Aorta (tissue), 5 donors: ENCODE measurements around the gene ARID4B. TPM values are rescaled to one million over a fixed set of nuclear protein-coding genes. Genes with fewer than 3 reads are reported as not detected.
"Not testable (repeated sequence)": the region's sequence is repeated elsewhere in the genome, so short reads cannot be mapped to it uniquely, and the experiment has no call there.

Experiments used
- ATAC-seq: fragments of 200-7000 bp; cut with Tn5 transposase; one replicate; pipeline ENCODE4 v1.9.1; 2022; ENCODE audit warnings: moderate library complexity; ENCODE audit not compliant: low FRiP score
- DNase-seq, 2 donors: peaks; one replicate each; pipeline ENCODE4 v3.0.0-alpha.2; 2020
- H3K27ac ChIP-seq, 2 donors: one replicate each; pipeline ENCODE4 v1.5.1; 2013; ENCODE audit warnings: low read length in 2 of 2, mild to moderate bottlenecking in 2 of 2, moderate library complexity in 2 of 2, control low read depth in 1 of 2, inconsistent platforms in 1 of 2, low read depth in 1 of 2
- H3K27me3 ChIP-seq, 2 donors: one replicate each; pipeline ENCODE4 v1.6.1; 2013; ENCODE audit warnings: control low read depth in 1 of 2, low read length in 1 of 2, mild to moderate bottlenecking in 1 of 2, moderate library complexity in 1 of 2; ENCODE audit not compliant: insufficient read depth in 2 of 2, control insufficient read depth in 1 of 2
- H3K36me3 ChIP-seq, 2 donors: one replicate each; pipeline ENCODE4 v1.6.1; 2013; ENCODE audit warnings: control low read depth in 1 of 2, low read length in 1 of 2, mild to moderate bottlenecking in 1 of 2; ENCODE audit not compliant: insufficient read depth in 2 of 2, control insufficient read depth in 1 of 2
- H3K4me1 ChIP-seq, 2 donors: one replicate each; pipeline ENCODE4 v1.6.1; 2013; ENCODE audit warnings: low read length in 2 of 2, control low read depth in 1 of 2, mild to moderate bottlenecking in 1 of 2, moderate library complexity in 1 of 2; ENCODE audit not compliant: insufficient read depth in 2 of 2, control insufficient read depth in 1 of 2
- H3K4me3 ChIP-seq, 2 donors: one replicate each; pipeline ENCODE4 v1.5.1; 2013; ENCODE audit warnings: low read length in 2 of 2, control low read depth in 1 of 2, mild to moderate bottlenecking in 1 of 2
- H3K9me3 ChIP-seq: one replicate; pipeline ENCODE4 v1.6.1; 2013; ENCODE audit warnings: mild to moderate bottlenecking, low read length; ENCODE audit not compliant: control insufficient read depth
- WGBS, 2 donors: extraction: QIAGEN DNeasy Blood & Tissue Kit; methylation state at CpG; one replicate each; pipeline ENCODE4 v1.1.7; 2013; 5-methylcytosine and 5-hydroxymethylcytosine counted together
- intact Hi-C, 2 donors: fragments of 100-400 bp; cut with DNase I; formaldehyde crosslinking; loops; one replicate each; pipeline versions ENCODE4 v1.14.2 to v1.15.0; 2022
- polyA plus RNA-seq, 2 donors: library from polyadenylated mRNA; stranded (reverse); fragments of 200-250 nt; gene quantifications; one replicate each; pipeline ENCODE4 v1.2.3, GENCODE V29; 2013
- total RNA-seq, 2 donors: library from RNA; stranded (reverse); fragmentation: NEBNext Ultra II Directional; extraction: Animal tissue kit (Norgen Biotek cat#: 25700); gene quantifications; one replicate each; pipeline ENCODE4 v1.2.1, GENCODE V29; 2021
- donor health status: healthy with polysubstance abuse.
- donor health status: Bipolar disorder and iron deficiency.
- donor health status: DM: no; HTN: no; CAD: no.
- donor health status: DM: no; HTN: no; CAD: no.
- donor health status: DM: yes; HTN: yes; CAD: no.

Gene ARID4B
- total and polyA plus RNA-seq, 4 donors, result 9.8 to 56.6 (median 37.2) TPM

GRCh38 chr1:235259133-235259778 lies 68.7 kb downstream of the ARID4B start:
- intact Hi-C loops, result loop anchor here in 1 of 2 donors (5.0 kb wide), 1 partner anchor 68 kb away; the partner anchor contains the start of genes ARID4B and GGPS1
- H3K9me3 ChIP-seq, result no peaks in the 10 kb centered on the region
- peaks cover 0 to 2% of the 10 kb centered on the region in 2 donors for H3K36me3 ChIP-seq
- ATAC-seq (no peak), DNase-seq (no peak)
- H3K27me3 ChIP-seq, result no peaks in the 10 kb centered on the region
- 88 to 95% methylated on average over 1 of the region's 1 CpG for WGBS, 2 donors
- H3K27ac ChIP-seq, result no peak overlapping the region
- no peak overlapping the region for H3K4me3 ChIP-seq
- H3K4me1 ChIP-seq, result peaks cover 0 to 1% of the 10 kb centered on the region in 2 donors

GRCh38 chr1:235258068-235258467 lies 69.9 kb downstream of the ARID4B start:
- not testable (repeated sequence) for H3K36me3 ChIP-seq, H3K4me3 ChIP-seq, H3K27ac ChIP-seq, DNase-seq, H3K9me3 ChIP-seq, ATAC-seq, H3K4me1 ChIP-seq, H3K27me3 ChIP-seq
- intact Hi-C loops, result loop anchor here in 1 of 2 donors (5.0 kb wide), 1 partner anchor 69 kb away; the partner anchor contains the start of genes ARID4B and GGPS1
- 92 to 95% methylated on average over 6 of the region's 6 CpGs for WGBS, 2 donors

- intact Hi-C loops, result loop anchor here (5.0 kb wide), 2 partner anchors 73 to 158 kb away; partner anchors contain the start of genes ARID4B (in 2 of the 2) and GGPS1 (in 2 of the 2)
- ATAC-seq (no peak), DNase-seq (no peak)
- no peak overlapping the region for H3K27ac ChIP-seq
- no peak overlapping the region for H3K4me3 ChIP-seq
- H3K36me3 ChIP-seq, result peaks cover 2 to 3% of the 10 kb centered on the region in 2 donors
- H3K9me3 ChIP-seq, result no peaks in the 10 kb centered on the region
- 88% methylated on average over 1 of the region's 1 CpG for WGBS, 2 donors
- no peaks in the 10 kb centered on the region for H3K4me1 ChIP-seq
- H3K27me3 ChIP-seq, result no peaks in the 10 kb centered on the region
Measured at GRCh38 chr1:235254721-235255120, 73.3 kb downstream of the ARID4B start.

- H3K4me3 ChIP-seq, result no peak overlapping the region
- peaks cover 0 to 3% of the 10 kb centered on the region in 2 donors for H3K36me3 ChIP-seq
- ATAC-seq (peak; percentile 83), DNase-seq (peak in 1 of 2 donors; percentile 64)
- no peaks in the 10 kb centered on the region for H3K9me3 ChIP-seq
- WGBS, 2 donors, result 19 to 21% methylated on average over 2 of the region's 2 CpGs
- no peaks in the 10 kb centered on the region for H3K27me3 ChIP-seq
- intact Hi-C loops, result loop anchor here (2.0 to 5.0 kb wide), 3 partner anchors 74 to 163 kb away; partner anchors contain the start of genes ARID4B (in 1 of the 2) and GGPS1 (in 1 of the 2)
- no peak overlapping the region for H3K27ac ChIP-seq
- no peaks in the 10 kb centered on the region for H3K4me1 ChIP-seq
Measured at GRCh38 chr1:235253219-235253962, 74.6 kb downstream of the ARID4B start.

GRCh38 chr1:235250430-235250829 lies 77.5 kb downstream of the ARID4B start:
- 59 to 66% methylated on average over 3 of the region's 3 CpGs for WGBS, 2 donors

GRCh38 chr1:235246022-235246948 lies 81.7 kb downstream of the ARID4B start:
- H3K27ac ChIP-seq, result no peak overlapping the region
- no peak for ATAC-seq
- H3K9me3 ChIP-seq, result no peaks in the 10 kb centered on the region
- no peak for DNase-seq
- H3K36me3 ChIP-seq, result no peaks in the 10 kb centered on the region
- no peaks in the 10 kb centered on the region for H3K27me3 ChIP-seq
- WGBS, 2 donors, result 90 to 92% methylated on average over 2 of the region's 2 CpGs
- H3K4me3 ChIP-seq, result no peak overlapping the region
- intact Hi-C loops, result no loop called here
- no peaks in the 10 kb centered on the region for H3K4me1 ChIP-seq

More at GRCh38 chr1:235250430-235250829, 77.5 kb downstream of the ARID4B start:
- Histone ChIP-seq H3K36me3 (peaks cover 0 to 3% of the 10 kb centered on the region in 2 donors), H3K9me3 (no peaks in the 10 kb centered on the region), H3K27me3 (no peaks in the 10 kb centered on the region), H3K4me1 (no peaks in the 10 kb centered on the region), H3K4me3 (no peak overlapping the region), H3K27ac (no peak overlapping the region)
- DNase-seq, result no peak
- ATAC-seq, result no peak
- intact Hi-C loops, result loop anchor here (5.0 kb wide), 2 partner anchors 77 to 162 kb away; partner anchors contain the start of genes ARID4B (in 1 of the 2) and GGPS1 (in 1 of the 2)

GRCh38 chr1:235244974-235245592 lies 82.9 kb downstream of the ARID4B start:
- ATAC-seq (no peak), DNase-seq (no peak)
- Histone ChIP-seq H3K9me3 (no peaks in the 10 kb centered on the region), H3K27ac (no peak overlapping the region), H3K4me3 (no peak overlapping the region), H3K27me3 (no peaks in the 10 kb centered on the region), H3K36me3 (no peaks in the 10 kb centered on the region), H3K4me1 (no peaks in the 10 kb centered on the region)
- intact Hi-C loops, result no loop called here
- WGBS, 2 donors, result 89 to 91% methylated on average over 9 of the region's 9 CpGs

GRCh38 chr1:235240960-235241359 lies 87.0 kb downstream of the ARID4B start:
- ATAC-seq, result no peak
- H3K27me3 ChIP-seq, result no peaks in the 10 kb centered on the region
- H3K27ac ChIP-seq, result no peak overlapping the region
- intact Hi-C loops, result no loop called here
- H3K4me3 ChIP-seq, result no peak overlapping the region
- H3K36me3 ChIP-seq, result peaks cover 0 to 3% of the 10 kb centered on the region in 2 donors
- H3K4me1 ChIP-seq, result no peaks in the 10 kb centered on the region
- no peak for DNase-seq
- H3K9me3 ChIP-seq, result no peaks in the 10 kb centered on the region
